HepG2 (cell line): ENCODE results near the gene PEAK3. TPM values are rescaled to one million over a fixed set of nuclear protein-coding genes. Genes with fewer than 3 reads are reported as not detected.

ENCODE experiments used
- ATF6 ChIP-seq: sonication (generic); formaldehyde crosslinking; conservative IDR thresholded peaks from 2 replicates; pipeline ENCODE4 v1.4.0; 2020; ENCODE audit warnings: missing genetic modification reagents
- CHCHD3 ChIP-seq: sonication (generic); formaldehyde crosslinking; IDR thresholded peaks from 2 replicates; pipeline ENCODE4 v1.8.0; 2022; ENCODE audit warnings: mild to moderate bottlenecking, missing genetic modification reagents, moderate library complexity
- CHD4 ChIP-seq: fragments of 200-600 bp; sonication (generic); IDR thresholded peaks from 2 replicates; pipeline ENCODE4 v1.7.0; 2017; ENCODE audit warnings: mild to moderate bottlenecking, low read length, borderline replicate concordance
- EEA1 ChIP-seq: sonication (generic); formaldehyde crosslinking; IDR thresholded peaks from 2 replicates; pipeline ENCODE4 v1.5.1; 2020; ENCODE audit warnings: mild to moderate bottlenecking, missing genetic modification reagents, borderline replicate concordance
- MTF2 ChIP-seq: sonication (generic); formaldehyde crosslinking; IDR thresholded peaks from 2 replicates; pipeline ENCODE4 v1.5.0; 2020; ENCODE audit warnings: missing genetic modification reagents, borderline replicate concordance
- MXD4 ChIP-seq: IDR thresholded peaks from 2 replicates; pipeline ENCODE4 v1.6.1; 2016; ENCODE audit warnings: mild to moderate bottlenecking, missing biosample characterization, missing genetic modification reagents
- PHB2 ChIP-seq: fragments of 450-650 bp; IDR thresholded peaks from 2 replicates; pipeline ENCODE4 v1.6.1; 2018; ENCODE audit not compliant: partially characterized antibody
- PITX1 ChIP-seq: sonication (generic); formaldehyde crosslinking; IDR thresholded peaks from 2 replicates; pipeline ENCODE4 v1.5.1; 2020; ENCODE audit warnings: mild to moderate bottlenecking, missing genetic modification reagents
- RFX1 ChIP-seq: fragments of 450-650 bp; IDR thresholded peaks from 2 replicates; pipeline ENCODE4 v1.6.1; 2017
- YY1 ChIP-seq: IDR thresholded peaks from 2 replicates; pipeline ENCODE4 v1.6.1; 2011; ENCODE audit warnings: low read length, low read depth, moderate library complexity, mild to moderate bottlenecking; ENCODE audit not compliant: insufficient read depth, insufficient replicate concordance
- ZFX ChIP-seq: sonication (generic); formaldehyde crosslinking; IDR thresholded peaks from 2 replicates; pipeline ENCODE4 v1.4.0; 2020; ENCODE audit warnings: mild to moderate bottlenecking, low read depth, missing genetic modification reagents, moderate library complexity
- ZKSCAN5 ChIP-seq: sonication (generic); formaldehyde crosslinking; IDR thresholded peaks from 2 replicates; pipeline ENCODE4 v1.5.1; 2020; ENCODE audit warnings: mild to moderate bottlenecking, missing genetic modification reagents
- ZNF383 ChIP-seq: sonication (generic); formaldehyde crosslinking; IDR thresholded peaks from 2 replicates; pipeline ENCODE4 v1.4.0; 2020; ENCODE audit warnings: missing genetic modification reagents, mild to moderate bottlenecking, borderline replicate concordance
- ZNF674 ChIP-seq: sonication (generic); formaldehyde crosslinking; IDR thresholded peaks from 2 replicates; pipeline ENCODE4 v1.5.0; 2020; ENCODE audit warnings: low read depth, mild to moderate bottlenecking, missing genetic modification reagents
- ZNF709 ChIP-seq: sonication (generic); formaldehyde crosslinking; IDR thresholded peaks from 2 replicates; pipeline ENCODE4 v1.5.0; 2020; ENCODE audit warnings: mild to moderate bottlenecking, missing genetic modification reagents
- ZNF737 ChIP-seq: sonication (generic); formaldehyde crosslinking; IDR thresholded peaks from 2 replicates; pipeline ENCODE4 v1.5.0; 2020; ENCODE audit warnings: missing genetic modification reagents, mild to moderate bottlenecking, borderline replicate concordance
- ZNF784 ChIP-seq: sonication (generic); formaldehyde crosslinking; IDR thresholded peaks from 2 replicates; pipeline ENCODE4 v1.5.1; 2020; ENCODE audit warnings: missing genetic modification reagents, mild to moderate bottlenecking, borderline replicate concordance
- polyA plus RNA-seq, 8 experiments: library from polyadenylated mRNA; depleted of rRNA in 3 of 8; stranded (reverse) in 7 of 8; unstranded in 1 of 8; fragments of >200 nt; fragmentation: Illumina TruSeq in 4 of 8; extraction: Trizol in 4 of 8; gene quantifications; 2 replicates each; pipeline versions ENCODE4 v1.2.1 to v1.2.3, GENCODE V29; 2011 to 2016; ENCODE audit warnings: low read depth in 4 of 8, missing spikeins in 1 of 8, mixed read lengths in 1 of 8; ENCODE audit not compliant: insufficient read depth in 1 of 8
- total RNA-seq, 5 experiments: library from RNA; depleted of rRNA; stranded (reverse); fragments of >200 nt; fragmentation: Illumina TruSeq; extraction: Trizol; gene quantifications; 2 replicates each; pipeline ENCODE4 v1.2.3, GENCODE V29; 2016; ENCODE audit warnings: low read depth in 1 of 5
- TF ChIP-seq, protein P1 (sequence below): sonication (generic); formaldehyde crosslinking; IDR thresholded peaks from 2 replicates; pipeline ENCODE4 v1.4.0; 2020; ENCODE audit warnings: missing genetic modification reagents, borderline replicate concordance
- TF ChIP-seq, protein P2 (sequence below): sonication (generic); formaldehyde crosslinking; IDR thresholded peaks from 2 replicates; pipeline ENCODE4; 2020; ENCODE audit warnings: missing genetic modification reagents, mild to moderate bottlenecking, borderline replicate concordance
- TF ChIP-seq, protein P3 (sequence below): sonication (generic); formaldehyde crosslinking; IDR thresholded peaks from 2 replicates; pipeline ENCODE4 v1.4.0; 2020; ENCODE audit warnings: mild to moderate bottlenecking, missing genetic modification reagents

Gene PEAK3
- total and polyA plus RNA-seq, 2 of the 13 experiments (the other 11 are each of a cell fraction or from before 2014, with no cell fraction given): not detected

DNA sequence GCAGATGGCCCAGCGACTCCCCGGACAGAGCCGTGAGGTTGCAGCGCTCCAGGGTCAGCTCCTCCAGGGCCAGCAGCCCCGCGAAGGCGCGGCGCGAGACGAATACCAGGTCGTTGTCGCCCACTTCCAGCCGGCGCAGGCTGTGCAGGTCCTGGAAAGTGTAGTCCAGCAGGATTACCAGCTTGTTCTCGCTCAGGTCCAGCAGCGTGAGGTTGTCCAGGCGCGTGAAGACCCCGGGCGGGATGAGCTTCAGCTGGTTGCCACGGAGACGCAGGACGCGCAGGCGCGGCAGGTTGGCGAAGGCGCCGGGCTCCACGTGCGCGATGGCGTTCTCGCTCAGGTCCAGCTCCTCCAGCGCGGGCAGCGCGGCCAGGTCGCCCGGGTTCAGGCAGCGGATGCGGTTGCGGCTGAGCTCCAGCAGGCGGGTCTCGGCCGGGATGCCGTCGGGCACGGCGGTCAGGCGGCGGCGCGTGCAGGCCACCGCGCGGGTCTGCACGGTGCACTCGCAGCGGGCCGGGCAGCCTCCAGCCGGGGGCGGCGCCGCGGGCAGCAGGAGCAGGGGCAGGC is 9.3 kb upstream of the PEAK3 start (continued):
- TF ChIP-seq MTF2 (CRISPR knock-in tag): peak; percentile 63; the same call in 1 of the 2 replicates
- no peak for TF ChIP-seq ZNF383 (CRISPR knock-in tag)
- TF ChIP-seq ZKSCAN5 (CRISPR knock-in tag): no peak
- TF ChIP-seq MXD4 (CRISPR knock-in tag): peak; percentile 41; the same call in 1 of the 2 replicates
- TF ChIP-seq ZNF709 (CRISPR knock-in tag): no peak
- TF ChIP-seq YY1: peak; percentile 18
- TF ChIP-seq CHD4: no peak
- 0 out of 2 replicates have a peak, but pooled peaks have one; percentile 59 for TF ChIP-seq ZNF674
- TF ChIP-seq PITX1 (CRISPR knock-in tag): no peak
- 0 out of 2 replicates have a peak, but pooled peaks have one; percentile 36 for TF ChIP-seq CHCHD3 (CRISPR knock-in tag)
- TF ChIP-seq RFX1: peak; percentile 41; the same call in 1 of the 2 replicates
- TF ChIP-seq EEA1: no peak
- TF ChIP-seq PHB2: no peak
- TF ChIP-seq ZFX (CRISPR knock-in tag): peak; percentile 43; the same call in 1 of the 2 replicates
- TF ChIP-seq ATF6: no peak
- TF ChIP-seq ZNF737 (CRISPR knock-in tag): no peak
- TF ChIP-seq, protein P1, sequence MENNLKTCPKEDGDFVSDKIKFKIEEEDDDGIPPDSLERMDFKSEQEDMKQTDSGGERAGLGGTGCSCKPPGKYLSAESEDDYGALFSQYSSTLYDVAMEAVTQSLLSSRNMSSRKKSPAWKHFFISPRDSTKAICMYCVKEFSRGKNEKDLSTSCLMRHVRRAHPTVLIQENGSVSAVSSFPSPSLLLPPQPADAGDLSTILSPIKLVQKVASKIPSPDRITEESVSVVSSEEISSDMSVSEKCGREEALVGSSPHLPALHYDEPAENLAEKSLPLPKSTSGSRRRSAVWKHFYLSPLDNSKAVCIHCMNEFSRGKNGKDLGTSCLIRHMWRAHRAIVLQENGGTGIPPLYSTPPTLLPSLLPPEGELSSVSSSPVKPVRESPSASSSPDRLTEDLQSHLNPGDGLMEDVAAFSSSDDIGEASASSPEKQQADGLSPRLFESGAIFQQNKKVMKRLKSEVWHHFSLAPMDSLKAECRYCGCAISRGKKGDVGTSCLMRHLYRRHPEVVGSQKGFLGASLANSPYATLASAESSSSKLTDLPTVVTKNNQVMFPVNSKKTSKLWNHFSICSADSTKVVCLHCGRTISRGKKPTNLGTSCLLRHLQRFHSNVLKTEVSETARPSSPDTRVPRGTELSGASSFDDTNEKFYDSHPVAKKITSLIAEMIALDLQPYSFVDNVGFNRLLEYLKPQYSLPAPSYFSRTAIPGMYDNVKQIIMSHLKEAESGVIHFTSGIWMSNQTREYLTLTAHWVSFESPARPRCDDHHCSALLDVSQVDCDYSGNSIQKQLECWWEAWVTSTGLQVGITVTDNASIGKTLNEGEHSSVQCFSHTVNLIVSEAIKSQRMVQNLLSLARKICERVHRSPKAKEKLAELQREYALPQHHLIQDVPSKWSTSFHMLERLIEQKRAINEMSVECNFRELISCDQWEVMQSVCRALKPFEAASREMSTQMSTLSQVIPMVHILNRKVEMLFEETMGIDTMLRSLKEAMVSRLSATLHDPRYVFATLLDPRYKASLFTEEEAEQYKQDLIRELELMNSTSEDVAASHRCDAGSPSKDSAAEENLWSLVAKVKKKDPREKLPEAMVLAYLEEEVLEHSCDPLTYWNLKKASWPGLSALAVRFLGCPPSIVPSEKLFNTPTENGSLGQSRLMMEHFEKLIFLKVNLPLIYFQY (CRISPR knock-in tag): no peak
- TF ChIP-seq, protein P2, sequence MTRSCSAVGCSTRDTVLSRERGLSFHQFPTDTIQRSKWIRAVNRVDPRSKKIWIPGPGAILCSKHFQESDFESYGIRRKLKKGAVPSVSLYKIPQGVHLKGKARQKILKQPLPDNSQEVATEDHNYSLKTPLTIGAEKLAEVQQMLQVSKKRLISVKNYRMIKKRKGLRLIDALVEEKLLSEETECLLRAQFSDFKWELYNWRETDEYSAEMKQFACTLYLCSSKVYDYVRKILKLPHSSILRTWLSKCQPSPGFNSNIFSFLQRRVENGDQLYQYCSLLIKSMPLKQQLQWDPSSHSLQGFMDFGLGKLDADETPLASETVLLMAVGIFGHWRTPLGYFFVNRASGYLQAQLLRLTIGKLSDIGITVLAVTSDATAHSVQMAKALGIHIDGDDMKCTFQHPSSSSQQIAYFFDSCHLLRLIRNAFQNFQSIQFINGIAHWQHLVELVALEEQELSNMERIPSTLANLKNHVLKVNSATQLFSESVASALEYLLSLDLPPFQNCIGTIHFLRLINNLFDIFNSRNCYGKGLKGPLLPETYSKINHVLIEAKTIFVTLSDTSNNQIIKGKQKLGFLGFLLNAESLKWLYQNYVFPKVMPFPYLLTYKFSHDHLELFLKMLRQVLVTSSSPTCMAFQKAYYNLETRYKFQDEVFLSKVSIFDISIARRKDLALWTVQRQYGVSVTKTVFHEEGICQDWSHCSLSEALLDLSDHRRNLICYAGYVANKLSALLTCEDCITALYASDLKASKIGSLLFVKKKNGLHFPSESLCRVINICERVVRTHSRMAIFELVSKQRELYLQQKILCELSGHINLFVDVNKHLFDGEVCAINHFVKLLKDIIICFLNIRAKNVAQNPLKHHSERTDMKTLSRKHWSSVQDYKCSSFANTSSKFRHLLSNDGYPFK (CRISPR knock-in tag): no peak
- no peak for TF ChIP-seq ZNF784 (CRISPR knock-in tag)
- TF ChIP-seq, protein P3, sequence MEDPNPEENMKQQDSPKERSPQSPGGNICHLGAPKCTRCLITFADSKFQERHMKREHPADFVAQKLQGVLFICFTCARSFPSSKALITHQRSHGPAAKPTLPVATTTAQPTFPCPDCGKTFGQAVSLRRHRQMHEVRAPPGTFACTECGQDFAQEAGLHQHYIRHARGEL: no peak
